22Rv1 (cell line): ENCODE data around the gene VPS45.

Experiments used
- H3K27ac ChIP-seq: fragments of 450-650 bp; 2 replicates; pipeline ENCODE4 v1.5.1; 2017
- ZFX ChIP-seq: fragments of 450-650 bp; IDR thresholded peaks from 2 replicates; pipeline ENCODE4 v1.6.1; 2017; ENCODE audit warnings: antibody characterized with exemption, borderline replicate concordance
- TF ChIP-seq, protein P1 (sequence below): fragments of 450-650 bp; IDR thresholded peaks from 2 replicates; pipeline ENCODE4 v1.5.1; 2017; ENCODE audit warnings: mild to moderate bottlenecking

VPS45 gene, protein sequence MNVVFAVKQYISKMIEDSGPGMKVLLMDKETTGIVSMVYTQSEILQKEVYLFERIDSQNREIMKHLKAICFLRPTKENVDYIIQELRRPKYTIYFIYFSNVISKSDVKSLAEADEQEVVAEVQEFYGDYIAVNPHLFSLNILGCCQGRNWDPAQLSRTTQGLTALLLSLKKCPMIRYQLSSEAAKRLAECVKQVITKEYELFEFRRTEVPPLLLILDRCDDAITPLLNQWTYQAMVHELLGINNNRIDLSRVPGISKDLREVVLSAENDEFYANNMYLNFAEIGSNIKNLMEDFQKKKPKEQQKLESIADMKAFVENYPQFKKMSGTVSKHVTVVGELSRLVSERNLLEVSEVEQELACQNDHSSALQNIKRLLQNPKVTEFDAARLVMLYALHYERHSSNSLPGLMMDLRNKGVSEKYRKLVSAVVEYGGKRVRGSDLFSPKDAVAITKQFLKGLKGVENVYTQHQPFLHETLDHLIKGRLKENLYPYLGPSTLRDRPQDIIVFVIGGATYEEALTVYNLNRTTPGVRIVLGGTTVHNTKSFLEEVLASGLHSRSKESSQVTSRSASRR

DNA sequence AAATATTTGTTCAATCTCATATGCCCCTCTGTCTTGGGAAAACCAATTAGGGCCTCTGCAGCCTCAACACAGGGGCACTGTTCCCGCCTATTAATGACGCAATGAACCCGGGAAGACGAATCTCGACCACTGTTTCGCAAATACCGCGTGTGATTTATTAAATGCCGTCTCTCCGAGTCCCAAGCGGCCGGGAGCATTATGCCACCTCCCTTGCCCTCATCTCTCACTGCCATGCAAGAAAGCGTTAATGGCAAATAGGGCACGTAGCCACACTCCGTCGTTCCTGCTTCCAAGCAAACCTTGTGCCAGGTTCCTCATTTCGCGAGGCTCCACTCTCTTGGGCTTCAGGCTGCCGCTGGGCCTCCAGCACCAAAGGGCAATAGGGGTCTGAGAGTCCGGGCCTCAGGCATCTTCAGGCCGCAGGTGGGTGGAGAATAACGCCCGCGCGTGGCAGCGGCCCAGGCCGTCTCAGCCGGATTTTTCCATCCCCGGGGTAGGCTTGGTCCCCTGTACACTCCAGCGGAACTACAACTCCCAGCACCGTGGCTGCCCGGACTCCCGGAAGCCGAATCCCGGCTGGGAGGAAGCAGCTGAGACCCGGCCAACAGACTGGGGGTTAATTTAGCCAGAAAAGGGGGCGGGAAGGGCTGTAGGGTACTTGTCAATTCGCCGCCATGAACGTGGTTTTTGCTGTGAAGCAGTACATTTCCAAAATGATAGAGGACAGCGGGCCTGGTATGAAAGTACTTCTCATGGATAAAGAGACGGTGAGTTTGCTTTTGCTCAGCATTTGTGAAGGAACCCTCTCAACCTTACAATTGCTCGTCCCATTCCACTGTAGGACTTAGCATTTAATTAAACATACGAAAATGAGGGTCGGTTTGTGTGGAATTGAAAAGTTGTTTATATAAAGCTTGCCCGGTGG, at the start of gene VPS45:
VPS45 (plus strand) TSS at position 593 of the 925 bp plus-strand sequence; CDS start at position 675, 82 bp downstream.
- peak within 1 kb of the TSS; percentile 96 for H3K27ac ChIP-seq
- TF ChIP-seq, protein P1, sequence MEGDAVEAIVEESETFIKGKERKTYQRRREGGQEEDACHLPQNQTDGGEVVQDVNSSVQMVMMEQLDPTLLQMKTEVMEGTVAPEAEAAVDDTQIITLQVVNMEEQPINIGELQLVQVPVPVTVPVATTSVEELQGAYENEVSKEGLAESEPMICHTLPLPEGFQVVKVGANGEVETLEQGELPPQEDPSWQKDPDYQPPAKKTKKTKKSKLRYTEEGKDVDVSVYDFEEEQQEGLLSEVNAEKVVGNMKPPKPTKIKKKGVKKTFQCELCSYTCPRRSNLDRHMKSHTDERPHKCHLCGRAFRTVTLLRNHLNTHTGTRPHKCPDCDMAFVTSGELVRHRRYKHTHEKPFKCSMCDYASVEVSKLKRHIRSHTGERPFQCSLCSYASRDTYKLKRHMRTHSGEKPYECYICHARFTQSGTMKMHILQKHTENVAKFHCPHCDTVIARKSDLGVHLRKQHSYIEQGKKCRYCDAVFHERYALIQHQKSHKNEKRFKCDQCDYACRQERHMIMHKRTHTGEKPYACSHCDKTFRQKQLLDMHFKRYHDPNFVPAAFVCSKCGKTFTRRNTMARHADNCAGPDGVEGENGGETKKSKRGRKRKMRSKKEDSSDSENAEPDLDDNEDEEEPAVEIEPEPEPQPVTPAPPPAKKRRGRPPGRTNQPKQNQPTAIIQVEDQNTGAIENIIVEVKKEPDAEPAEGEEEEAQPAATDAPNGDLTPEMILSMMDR, result peak; percentile 75
- no peak for TF ChIP-seq ZFX

- TF ChIP-seq ZFX, result no peak
- TF ChIP-seq, protein P1, result no peak
- H3K27ac ChIP-seq, result peak overlapping the region; percentile 95
Observed at GRCh38 chr1:150018165-150018564, 49.4 kb upstream of the VPS45 start.

GRCh38 chr1:150020711-150021110, 46.9 kb upstream of the VPS45 start:
- H3K27ac ChIP-seq, result peak overlapping the region; percentile 95
- TF ChIP-seq, protein P1, result no peak
- TF ChIP-seq ZFX, result no peak

DNA sequence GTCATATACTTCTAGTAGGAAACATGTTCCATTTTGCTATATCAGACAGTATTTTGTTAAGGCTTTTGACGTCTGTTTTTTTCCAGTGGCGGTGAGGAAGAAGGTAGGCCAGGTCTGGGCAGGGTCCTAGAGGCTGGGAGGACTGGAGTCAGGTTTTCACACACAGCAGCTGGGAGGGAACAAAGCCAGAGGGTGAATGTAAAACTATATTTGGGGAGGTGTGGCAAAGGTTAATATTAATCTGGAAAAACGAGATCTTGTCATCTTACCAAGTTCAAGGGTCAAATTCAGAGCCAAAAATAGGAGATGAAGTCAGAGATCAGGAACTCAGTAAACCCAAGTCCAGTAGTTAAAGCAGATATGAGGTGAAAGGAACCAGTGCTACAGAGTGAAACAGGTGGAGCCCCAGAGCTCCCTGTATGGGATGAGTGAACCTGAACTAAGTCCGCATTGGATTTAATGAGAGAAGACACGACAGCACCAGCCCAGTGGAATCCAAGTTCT, 46.3 kb upstream of the VPS45 start:
- peak overlapping the region; percentile 95 for H3K27ac ChIP-seq
- TF ChIP-seq, protein P1, result no peak
- no peak for TF ChIP-seq ZFX

GRCh38 chr1:150022357-150022756, 45.2 kb upstream of the VPS45 start:
- TF ChIP-seq, protein P1, result peak; percentile 59
- no peak for TF ChIP-seq ZFX
- H3K27ac ChIP-seq, result peak overlapping the region; percentile 95

DNA sequence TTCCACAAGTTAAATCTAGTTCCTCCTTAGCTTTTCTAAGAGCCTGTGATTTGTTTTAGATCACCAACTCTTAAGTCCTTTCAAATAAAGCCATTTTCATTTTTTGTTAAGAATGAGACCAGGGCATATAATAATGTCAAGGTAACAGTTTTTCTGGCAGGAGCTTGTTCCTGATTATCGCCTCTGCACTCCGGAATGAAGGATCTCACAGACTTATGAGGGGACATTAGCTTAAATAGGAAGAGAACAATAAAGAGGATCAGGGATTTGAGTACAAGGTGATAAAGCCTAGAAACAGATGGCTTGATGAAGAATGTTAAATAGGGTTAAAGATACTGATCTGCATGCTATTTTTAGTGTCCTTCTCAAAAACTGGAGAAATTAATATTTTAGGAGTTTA, 43.4 kb upstream of the VPS45 start:
- no peak for TF ChIP-seq ZFX
- TF ChIP-seq, protein P1, result no peak
- no peak overlapping the region for H3K27ac ChIP-seq
